ENCODE data around the gene GABARAPL1.

GRCh38 chr12:10241727-10242126 lies 29.1 kb downstream of the GABARAPL1 start:
- no peak for TF ChIP-seq EZH2 (IDR thresholded peaks at IDR 0.05; ENCODE audit: insufficient read depth, poor library complexity, severe bottlenecking)
- no peak for TF ChIP-seq EZH2phosphoT487 (IDR thresholded peaks at IDR 0.05; ENCODE audit: insufficient read depth, low read depth)

Measured in GM23248 (cell line).